ENCODE data around the gene GRIA1.

GRIA1 gene

DNA sequence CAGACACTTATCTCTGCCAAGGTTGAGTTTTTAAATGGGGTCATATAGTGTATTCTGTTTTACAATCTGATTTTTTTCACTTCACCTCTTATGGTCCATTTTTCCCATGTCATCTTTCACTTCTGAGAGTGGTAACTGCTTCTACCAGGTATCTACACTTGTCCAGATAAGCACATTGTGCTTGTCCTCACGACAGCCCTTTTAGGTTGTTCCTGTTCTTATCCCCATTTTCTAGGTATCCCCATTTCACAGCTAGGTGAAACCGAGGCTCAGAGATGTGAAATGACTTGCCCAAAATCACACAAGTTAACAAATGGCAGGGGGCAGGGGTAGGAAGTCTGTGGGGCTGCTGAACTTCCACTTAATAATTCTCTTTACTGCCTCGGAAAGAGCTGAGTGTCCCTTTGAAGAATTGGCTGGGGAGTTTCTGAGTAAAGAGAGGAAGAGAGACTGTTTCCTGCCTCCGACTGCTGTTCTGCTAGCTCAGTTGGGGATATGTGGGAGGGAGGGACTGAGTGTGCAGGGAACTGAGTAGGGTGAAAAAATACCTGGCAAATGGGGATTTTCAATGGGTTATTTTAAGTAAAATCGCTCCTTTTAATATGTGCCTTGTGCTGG, 255.4 kb downstream of the GRIA1 start:
- no peak for DNase-seq

GRCh38 chr5:153746440-153746839, 256.0 kb downstream of the GRIA1 start:
- DNase-seq: no peak

DNA sequence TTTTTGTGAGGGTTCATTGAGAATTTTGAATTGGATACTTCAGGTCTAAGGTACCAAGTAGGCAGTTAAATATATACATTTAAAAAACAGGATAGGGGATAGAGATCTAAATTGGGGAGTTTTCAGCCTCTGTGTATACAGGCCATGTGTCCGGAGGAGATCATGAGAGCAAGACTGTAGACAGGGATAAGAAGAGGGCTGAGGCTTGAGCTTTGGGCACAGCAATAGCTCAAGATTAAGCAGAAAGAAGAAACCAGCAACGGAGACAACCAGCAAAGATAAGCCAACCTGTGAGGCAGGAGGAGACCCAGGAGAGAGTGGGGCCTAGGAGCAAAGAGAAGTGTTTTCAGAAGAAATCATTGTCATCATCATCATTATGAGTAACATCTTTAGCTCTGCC, 258.4 kb downstream of the GRIA1 start:
- DNase-seq: no peak

DNA sequence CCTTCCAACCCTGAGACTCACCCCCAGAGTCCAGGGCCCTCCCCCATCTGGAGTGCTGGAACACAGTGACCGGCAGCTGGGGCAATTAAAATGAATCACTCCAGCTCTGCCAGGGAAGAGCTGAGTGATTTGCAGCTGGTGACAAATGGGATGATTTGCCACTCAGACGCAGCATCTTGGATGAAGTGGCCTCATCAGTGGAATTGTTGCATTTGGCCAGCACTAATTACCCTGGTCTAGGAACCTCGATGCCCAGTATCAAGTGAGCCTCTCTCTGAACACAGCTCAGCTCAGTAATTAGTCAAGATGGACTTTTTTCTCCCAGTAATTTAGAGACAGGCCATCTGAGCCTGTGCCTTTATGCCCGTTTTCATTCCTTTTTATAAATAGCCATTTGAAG, 259.5 kb downstream of the GRIA1 start:
- DNase-seq: no peak

GRCh38 chr5:153751251-153751650, 260.8 kb downstream of the GRIA1 start:
- DNase-seq: no peak

DNA sequence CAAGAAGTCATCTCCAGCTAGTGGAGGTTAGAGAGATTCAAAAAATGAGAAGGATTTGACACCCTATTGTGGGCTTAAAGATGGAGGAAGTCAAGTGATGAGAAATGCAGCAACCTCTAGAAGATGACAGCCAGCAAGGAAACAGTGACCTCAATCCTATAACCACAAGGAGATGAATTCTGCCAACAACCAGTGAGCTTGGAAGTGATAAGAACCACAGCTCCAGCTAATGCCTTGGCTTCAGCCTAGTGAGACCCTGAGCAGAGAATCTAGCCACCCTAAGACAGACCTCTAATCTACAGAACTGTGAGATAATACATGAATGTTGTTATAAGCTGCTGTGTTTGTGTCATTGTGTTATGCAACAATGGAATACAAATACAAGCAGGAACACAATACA, 262.4 kb downstream of the GRIA1 start:
- DNase-seq: no peak

GRCh38 chr5:153753645-153754432, 263.4 kb downstream of the GRIA1 start:
- DNase-seq: no peak

GRCh38 chr5:153755913-153756500, 265.5 kb downstream of the GRIA1 start:
- no peak for DNase-seq

DNA sequence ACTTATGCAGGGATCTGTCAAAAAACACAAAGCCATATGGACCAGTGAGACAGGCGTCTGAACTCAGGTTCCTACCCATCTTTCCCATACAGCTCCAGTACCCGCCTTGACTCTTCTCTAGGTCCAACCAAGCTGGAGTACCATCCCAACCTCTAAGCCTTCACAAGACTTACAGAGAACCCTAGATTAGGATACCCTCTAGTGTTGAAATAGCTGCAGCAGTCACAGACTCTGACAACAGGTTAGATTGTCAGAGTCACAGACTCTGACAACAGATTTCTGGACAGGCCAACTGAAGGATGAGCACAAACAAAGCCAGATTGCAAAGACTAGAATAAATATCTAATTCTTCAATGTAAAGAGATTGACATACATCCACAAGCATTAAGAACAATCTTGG, 266.1 kb downstream of the GRIA1 start:
- DNase-seq: no peak

- DNase-seq: no peak
Measured at GRCh38 chr5:153765987-153766386, 275.5 kb downstream of the GRIA1 start.

GRCh38 chr5:153767221-153768188, 277.0 kb downstream of the GRIA1 start:
- DNase-seq: no peak

DNA sequence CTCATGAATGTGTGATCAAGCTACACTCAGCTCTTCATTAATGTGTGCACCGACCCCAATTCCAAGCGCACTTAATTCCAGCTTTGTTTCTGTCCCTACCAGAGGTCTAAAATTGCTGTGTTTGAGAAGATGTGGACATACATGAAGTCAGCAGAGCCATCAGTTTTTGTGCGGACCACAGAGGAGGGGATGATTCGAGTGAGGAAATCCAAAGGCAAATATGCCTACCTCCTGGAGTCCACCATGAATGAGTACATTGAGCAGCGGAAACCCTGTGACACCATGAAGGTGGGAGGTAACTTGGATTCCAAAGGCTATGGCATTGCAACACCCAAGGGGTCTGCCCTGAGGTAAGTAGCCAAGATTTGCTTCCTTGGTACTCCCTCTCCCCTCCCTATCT, 279.6 kb downstream of the GRIA1 start:
- DNase-seq: no peak

DNA sequence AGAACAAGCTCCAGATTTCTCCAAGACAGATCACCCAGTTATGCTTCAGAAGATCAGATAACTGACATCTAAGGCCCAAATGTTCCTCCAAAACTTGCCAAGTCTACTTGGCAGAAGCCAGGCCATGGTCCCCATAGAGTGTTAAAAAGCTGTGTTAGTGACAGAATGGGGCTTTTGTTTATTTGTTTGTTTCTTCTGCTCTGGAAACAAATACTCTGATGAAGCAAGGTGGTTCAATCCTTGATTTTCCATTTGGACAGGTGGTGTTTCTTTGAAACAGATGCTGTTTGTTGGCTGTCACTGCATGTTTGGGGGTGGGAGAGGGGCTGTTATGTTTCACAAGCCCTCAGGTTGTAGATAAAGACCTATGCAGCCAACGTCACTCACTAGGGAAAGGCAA, 284.2 kb downstream of the GRIA1 start:
- DNase-seq: no peak

- DNase-seq: no peak
Measured at GRCh38 chr5:153775923-153776322, 285.5 kb downstream of the GRIA1 start.

DNA sequence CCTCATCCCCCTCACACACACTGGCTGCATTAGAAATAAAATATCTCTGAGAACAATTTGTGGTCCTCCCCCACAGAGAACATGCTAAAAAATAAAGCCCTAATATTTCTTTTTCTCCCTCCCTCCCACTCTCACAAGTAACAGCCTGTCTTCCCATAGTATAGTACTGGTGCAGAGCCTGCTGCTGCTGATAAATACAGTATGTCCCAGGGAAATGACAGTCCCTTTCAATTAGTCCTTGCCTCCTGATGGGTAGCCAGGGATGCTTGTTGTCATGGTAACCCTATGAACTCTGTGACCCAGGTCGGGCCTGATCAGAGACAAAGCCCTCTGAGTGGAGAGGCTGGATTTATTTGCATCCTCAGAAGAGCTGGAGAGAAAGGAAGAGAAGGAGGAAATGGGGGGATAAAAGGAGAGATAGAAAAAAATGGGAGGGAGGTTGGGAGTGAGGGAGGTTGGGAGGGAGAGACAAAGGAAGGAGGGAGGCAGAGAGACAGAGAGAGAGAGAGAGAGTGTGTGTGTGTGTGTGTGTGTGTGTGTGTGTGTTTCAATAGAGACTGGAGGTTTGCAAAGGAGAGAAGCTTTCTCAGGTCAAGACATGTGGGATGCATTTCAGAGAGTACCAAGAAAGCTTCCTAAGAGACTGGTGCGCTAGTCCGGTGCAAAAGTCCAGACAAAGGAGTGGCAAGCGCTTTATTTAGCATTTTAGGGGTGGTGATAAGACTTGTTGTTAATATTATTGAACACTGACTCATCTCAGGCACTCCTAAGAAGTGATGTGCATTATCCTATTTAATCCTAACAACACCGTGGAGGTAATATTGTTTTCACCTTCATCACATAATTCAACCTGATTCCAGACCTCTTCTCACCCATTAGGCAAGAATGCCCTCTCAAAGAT, 287.5 kb downstream of the GRIA1 start:
- no peak for DNase-seq

- no peak for DNase-seq
Measured at GRCh38 chr5:153779836-153780235, 289.4 kb downstream of the GRIA1 start.

- DNase-seq: no peak
Measured at GRCh38 chr5:153780876-153781705, 290.6 kb downstream of the GRIA1 start.

DNA sequence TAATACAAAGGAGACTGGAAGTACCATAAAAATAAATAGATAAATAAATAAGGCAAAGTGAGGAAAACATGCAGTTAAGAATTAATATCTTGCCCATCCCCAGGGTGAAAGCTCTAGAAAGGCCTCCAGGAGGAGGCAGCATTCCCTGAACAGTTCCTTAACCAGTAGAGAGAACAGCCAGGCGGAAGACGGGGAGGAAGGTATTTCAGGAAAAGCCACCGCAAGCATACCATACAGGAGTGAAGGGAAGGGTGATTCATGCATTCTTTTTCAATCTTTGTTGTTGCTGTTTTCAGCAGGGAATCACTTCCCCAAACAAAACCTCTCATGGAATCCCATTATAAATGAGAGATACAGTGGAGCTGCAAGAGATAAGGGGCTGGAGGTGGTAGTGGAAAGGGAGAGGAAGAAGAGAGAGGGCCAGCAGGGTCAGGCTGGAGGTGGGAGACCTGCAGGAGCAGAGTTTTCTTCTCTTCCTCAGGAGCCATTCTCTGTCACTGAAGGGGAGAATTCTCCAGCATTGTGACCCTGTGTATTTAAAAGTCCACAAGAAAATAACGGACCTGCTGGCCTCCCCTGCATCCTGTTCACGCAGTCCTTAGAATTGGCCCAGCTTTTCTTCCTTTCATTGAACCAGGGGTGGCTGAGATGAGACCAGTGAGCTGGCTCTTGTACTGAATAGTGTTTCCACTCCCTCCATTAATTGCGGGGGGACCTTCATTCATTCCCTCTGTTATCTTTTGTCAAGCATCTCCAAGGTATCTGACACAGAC, 292.3 kb downstream of the GRIA1 start:
- no peak for DNase-seq

GRCh38 chr5:153783362-153783658, 292.8 kb downstream of the GRIA1 start:
- DNase-seq: no peak

- no peak for DNase-seq
Measured at GRCh38 chr5:153784277-153784676, 293.8 kb downstream of the GRIA1 start.

DNA sequence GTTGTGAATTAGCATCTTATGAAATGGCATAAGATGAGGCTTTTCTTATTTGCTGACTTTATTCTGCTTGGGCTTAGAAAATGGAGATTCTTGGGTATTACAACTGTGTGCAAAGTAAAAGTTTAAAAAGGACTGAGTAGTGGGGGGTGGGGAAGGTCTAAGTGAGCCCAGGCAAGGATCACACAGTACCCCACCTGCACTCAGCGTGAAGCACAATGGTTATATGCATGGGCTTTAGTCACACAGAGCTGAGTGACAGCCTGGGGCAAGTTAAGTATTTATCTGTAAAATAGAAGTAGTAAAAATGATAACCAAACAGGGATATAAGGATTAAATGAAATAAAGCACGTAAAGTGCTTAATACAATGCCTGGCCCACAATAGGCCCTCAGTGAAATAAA, 300.9 kb downstream of the GRIA1 start:
- no peak for DNase-seq

Data from activated CD4-positive, CD25-positive, alpha-beta regulatory T cell (primary cell).